ENCODE results near the gene FMC1.

- TF ChIP-seq CTCF (IDR thresholded peaks at IDR 0.05) = no peak
- TF ChIP-seq POLR2A (IDR thresholded peaks at IDR 0.05) = no peak
These were observed 23.1 kb upstream of the FMC1 start for GRCh38 chr7:139317939-139318505.
